Heart left ventricle (tissue), 16 donors: Measurements from ENCODE around the gene PLD6. TPM values are rescaled to one million over a fixed set of nuclear protein-coding genes. Genes with fewer than 3 reads are reported as not detected.
A peak's percentile ranks its signal among the peaks of the same experiment; 100 is the strongest.
"Not testable (repeated sequence)": the region's sequence is repeated elsewhere in the genome, so short reads cannot be mapped to it uniquely, and the experiment has no call there.

Experiments used
- ATAC-seq, 4 donors: fragments of 200-7000 bp; cut with Tn5 transposase; one replicate each; pipeline ENCODE4 v1.9.1; 2020 to 2022; ENCODE audit warnings: moderate library complexity in 4 of 4, mild to moderate bottlenecking in 3 of 4, moderate number of reproducible peaks in 1 of 4
- DNase-seq, 5 donors: peaks; one replicate each; pipeline ENCODE4 v3.0.0-alpha.2; 2020
- H3K27ac ChIP-seq, 12 donors: fragments of 200-600 bp; sonication (generic) in 4 of 12; one replicate each; pipeline versions ENCODE4 v1.5.0 to v1.8.0; 2016 to 2022; ENCODE audit warnings: mild to moderate bottlenecking in 2 of 12
- H3K27me3 ChIP-seq, 9 donors: fragments of 200-600 bp; sonication (generic) in 2 of 9; one replicate each; pipeline versions ENCODE4 v1.5.1 to v1.8.0; 2016 to 2022; ENCODE audit warnings: mild to moderate bottlenecking in 3 of 9
- H3K36me3 ChIP-seq, 9 donors: fragments of 200-600 bp; sonication (generic) in 2 of 9; one replicate each; pipeline versions ENCODE4 v1.5.0 to v1.8.0; 2018 to 2022; ENCODE audit warnings: mild to moderate bottlenecking in 2 of 9
- H3K4me1 ChIP-seq, 12 donors: fragments of 200-600 bp; sonication (generic) in 4 of 12; one replicate each; pipeline versions ENCODE4 v1.5.0 to v1.8.0; 2016 to 2022; ENCODE audit warnings: mild to moderate bottlenecking in 3 of 12
- H3K4me3 ChIP-seq, 12 donors: fragments of 200-600 bp; sonication (generic) in 4 of 12; one replicate each; pipeline versions ENCODE4 v1.5.0 to v1.8.0; 2017 to 2022; ENCODE audit warnings: mild to moderate bottlenecking in 9 of 12, moderate library complexity in 4 of 12
- H3K9me3 ChIP-seq, 12 donors: fragments of 200-600 bp; sonication (generic) in 4 of 12; one replicate each; pipeline versions ENCODE4 v1.5.0 to v1.8.0; 2016 to 2022; ENCODE audit warnings: mild to moderate bottlenecking in 1 of 12
- CTCF ChIP-seq, 12 donors: fragments of 200-600 bp; sonication (generic) in 4 of 12; IDR thresholded peaks; one replicate each; pipeline versions ENCODE4 v1.5.0 to v1.8.0; 2018 to 2022; ENCODE audit warnings: antibody characterized with exemption in 12 of 12, mild to moderate bottlenecking in 5 of 12
- POLR2A ChIP-seq, 2 donors: fragments of 450-650 bp; IDR thresholded peaks; one replicate each; pipeline ENCODE4 v1.6.1; 2017; ENCODE audit warnings: antibody characterized with exemption in 2 of 2, mild to moderate bottlenecking in 2 of 2, moderate library complexity in 2 of 2
- WGBS, 4 donors: extraction: QIAGEN DNeasy Blood & Tissue Kit in 2 of 4; methylation state at CpG; one replicate each; pipeline versions ENCODE4 v1.1.5 to v1.1.7; 2013 to 2018; 5-methylcytosine and 5-hydroxymethylcytosine counted together
- intact Hi-C, 10 donors: fragments of 100-400 bp; cut with DNase I; formaldehyde crosslinking; loops; one replicate each; pipeline versions ENCODE4 v1.11.1 to v1.14.2; 2022
- polyA plus RNA-seq, 2 donors: library from polyadenylated mRNA; stranded (reverse); fragments of 200-250 nt; gene quantifications; one replicate each; pipeline ENCODE4 v1.2.3, GENCODE V29; 2013
- total RNA-seq, 9 donors: library from RNA; depleted of rRNA in 2 of 9; stranded (reverse); fragments of >200 nt in 2 of 9; fragmentation: NEBNext Ultra II Directional in 3 of 9; extraction: Animal tissue kit (Norgen Biotek cat#: 25700) in 3 of 9; gene quantifications; one replicate each; pipeline versions ENCODE4 v1.1.0 to v1.2.4, GENCODE V29; 2016 to 2023
- donor health status: ischemic (EF 13 %, LVEDD 7.1; RV severe dilation, severe dysfunction).
- donor health status: healthy with polysubstance abuse.
- donor health status: DM: no; HTN: yes; CAD: no.
- donor health status: DM: no; HTN: no; CAD: no.
- donor health status: ischemic (EF 25% LVEDD 6.9; RV normal size, moderate dysfunction).
- donor health status: ischemic (EF 25% LVEDD 5.7; RV mildly dilated, moderate dysfunction).
- donor health status: healthy.
- donor health status: DM: yes; HTN: yes; CAD: no.
- donor health status: ischemic (EF 35%, LVEDD 5.7; RV mildly dilated, moderate dysfunction).
- donor health status: nonischemic (EF 11% LVEDD 7.7; RV severe dilation, severe dysfunction).
- donor health status: DM: yes; HTN: yes; CAD: no.
- donor health status: PGD.
- donor health status: ischemic (EF 29% LVEDD 5.4; RV normal size, mild dysfunction).
- donor health status: nonischemic (EF 23%, LVEDD 6.1; RV moderate dilation, normal function).

PLD6 gene
- total and polyA plus RNA-seq, 11 donors = 3.8 to 11.8 (median 6.1) TPM

- H3K4me3 ChIP-seq = no peak overlapping the region
- 91 to 95% (median 93%) methylated on average over 4 of the region's 4 CpGs for WGBS, 4 donors
- no peak overlapping the region for H3K27ac ChIP-seq
- no peak for ATAC-seq
- no peaks in the 10 kb centered on the region for H3K27me3 ChIP-seq
- peaks cover 0 to 77% (median 58%) of the 10 kb centered on the region in 12 donors for H3K4me1 ChIP-seq
- H3K36me3 ChIP-seq = peaks cover 0 to 55% (median 43%) of the 10 kb centered on the region in 9 donors
- intact Hi-C loops = loop anchor here in 1 of 10 donors (10.0 kb wide), 1 partner anchor 46 kb away; the partner anchor contains the start of gene FLCN
- peak in 2 of 5 donors; percentile 2 to 14 for DNase-seq
- H3K9me3 ChIP-seq = no peaks in the 10 kb centered on the region
- TF ChIP-seq CTCF (IDR thresholded peaks at IDR 0.05) = no peak
- TF ChIP-seq POLR2A (IDR thresholded peaks at IDR 0.05) = no peak
Measured at GRCh38 chr17:17188586-17188985, 17.5 kb downstream of the PLD6 start.

- Histone ChIP-seq H3K36me3 (peaks cover 0 to 72% (median 57%) of the 10 kb centered on the region in 9 donors), H3K4me3 (no peak overlapping the region), H3K9me3 (no peaks in the 10 kb centered on the region), H3K27me3 (no peaks in the 10 kb centered on the region), H3K4me1 (peaks cover 0 to 80% (median 58%) of the 10 kb centered on the region in 12 donors), H3K27ac (peak overlapping the region in 3 of 12 donors; percentile 15 to 20 (median 19))
- TF ChIP-seq CTCF (IDR thresholded peaks at IDR 0.05) (no peak), POLR2A (IDR thresholded peaks at IDR 0.05) (no peak)
- DNase-seq = peak in 1 of 5 donors; percentile 24
- WGBS, 4 donors = 61 to 73% (median 68%) methylated on average over 13 to 14 of the region's 14 CpGs
- intact Hi-C loops = loop anchor here in 1 of 10 donors (10.0 kb wide), 1 partner anchor 48 kb away; the partner anchor contains the start of gene FLCN
- ATAC-seq = no peak
Measured at GRCh38 chr17:17186551-17187505, 19.3 kb downstream of the PLD6 start.

GRCh38 chr17:17186051-17186450 is 20.1 kb downstream of the PLD6 start:
- H3K9me3 ChIP-seq = no peaks in the 10 kb centered on the region
- no peak for DNase-seq
- peak overlapping the region in 4 of 12 donors; percentile 19 to 53 (median 41) for H3K27ac ChIP-seq
- ATAC-seq = no peak
- intact Hi-C loops = loop anchor here in 1 of 10 donors (10.0 kb wide), 1 partner anchor 49 kb away; the partner anchor contains the start of gene FLCN
- 59 to 80% (median 69%) methylated on average over 3 of the region's 3 CpGs for WGBS, 4 donors
- peaks cover 0 to 80% (median 65%) of the 10 kb centered on the region in 9 donors for H3K36me3 ChIP-seq
- H3K27me3 ChIP-seq = no peaks in the 10 kb centered on the region
- TF ChIP-seq CTCF (IDR thresholded peaks at IDR 0.05) (no peak), POLR2A (IDR thresholded peaks at IDR 0.05) (no peak)
- no peak overlapping the region for H3K4me3 ChIP-seq
- peaks cover 0 to 80% (median 52%) of the 10 kb centered on the region in 12 donors for H3K4me1 ChIP-seq

- DNase-seq (peak in 4 of 5 donors; percentile 44 to 76 (median 66)), ATAC-seq (peak; percentile 64 to 74 (median 66))
- H3K9me3 ChIP-seq, H3K4me3 ChIP-seq, H3K27me3 ChIP-seq: not testable (repeated sequence)
- intact Hi-C loops = loop anchor here in 1 of 10 donors (10.0 kb wide), 1 partner anchor 50 kb away; the partner anchor contains the start of gene FLCN
- 36 to 42% (median 41%) methylated on average over 13 of the region's 13 CpGs for WGBS, 4 donors
- Histone ChIP-seq H3K27ac (peak overlapping the region in 9 of 12 donors; percentile 21 to 75 (median 49)), H3K36me3 (peaks cover 0 to 89% (median 69%) of the 10 kb centered on the region in 9 donors), H3K4me1 (peaks cover 0 to 80% (median 48%) of the 10 kb centered on the region in 12 donors)
Measured at GRCh38 chr17:17184985-17185757, 21.0 kb downstream of the PLD6 start.
